CD4-positive, alpha-beta T cell treated with Interleukin-2 at 100 ng/mL for 4 hours (primary cell): ENCODE data around the gene TMEM52B.
A peak's percentile ranks its signal among the peaks of the same experiment; 100 is the strongest.

Experiments
- DNase-seq: peaks from one replicate; pipeline ENCODE4 v3.0.0-alpha.2; 2020; ENCODE audit warnings: low spot score

Gene TMEM52B

DNA sequence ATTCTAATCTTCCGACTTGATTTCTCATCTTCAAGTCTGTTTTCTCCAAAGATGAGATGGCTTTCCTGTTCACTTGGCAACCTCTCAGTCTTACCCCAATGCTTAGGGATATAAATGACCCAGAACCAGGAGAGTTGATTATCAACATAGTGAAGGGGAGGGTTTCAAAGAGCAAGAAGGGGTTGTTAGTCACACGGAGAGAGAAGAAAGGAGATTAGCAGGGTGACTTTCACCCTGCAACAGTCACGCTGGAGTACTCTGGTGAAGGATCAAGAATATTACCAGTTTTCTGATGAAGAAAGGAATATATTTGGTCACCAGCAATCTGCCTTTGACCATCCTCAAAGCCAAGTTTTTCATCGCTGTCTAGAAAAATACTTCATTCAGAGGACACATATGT is at the start of gene TMEM52B:
TSS of gene TMEM52B (plus strand) at position 212 of the 400 bp plus-strand sequence. CDS start 543 bp downstream, outside the sequence.
- no peak for DNase-seq

- peak; percentile 18 for DNase-seq
Observed at GRCh38 chr12:10130042-10130441, 48.8 kb upstream of the TMEM52B start, which contains the start of gene CLEC7A. CLEC7A (minus strand) TSS chr12:10130199; CDS start chr12:10130082, 117 bp downstream.

DNA sequence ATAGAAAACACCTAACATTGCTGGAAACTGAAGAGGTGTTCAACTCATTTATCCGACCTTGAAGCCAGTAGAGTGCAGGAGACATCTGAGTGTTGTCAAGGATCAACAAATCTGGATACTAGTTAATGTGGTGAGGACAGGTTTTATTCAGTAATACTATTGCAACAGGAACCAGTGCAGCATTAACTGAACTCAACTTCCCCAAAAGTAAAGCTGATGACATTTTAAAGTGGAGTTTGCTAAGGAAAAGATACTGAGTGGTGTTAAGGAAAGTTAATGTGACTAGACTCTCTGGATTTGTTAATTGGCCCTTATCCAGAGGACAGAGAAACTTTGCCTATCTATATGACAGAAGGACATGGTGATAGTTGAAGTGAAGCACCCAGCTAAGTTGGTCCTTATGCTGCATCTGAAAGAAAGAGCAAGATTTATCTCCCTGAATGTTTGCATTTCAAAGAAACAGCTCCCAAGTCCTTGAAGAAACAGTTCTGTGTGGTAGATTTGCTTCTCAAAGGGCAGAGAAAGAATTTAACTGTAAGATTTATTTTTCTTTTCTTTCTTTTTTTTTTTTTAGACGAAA is 47.6 kb upstream of the TMEM52B start:
- DNase-seq: no peak

DNA sequence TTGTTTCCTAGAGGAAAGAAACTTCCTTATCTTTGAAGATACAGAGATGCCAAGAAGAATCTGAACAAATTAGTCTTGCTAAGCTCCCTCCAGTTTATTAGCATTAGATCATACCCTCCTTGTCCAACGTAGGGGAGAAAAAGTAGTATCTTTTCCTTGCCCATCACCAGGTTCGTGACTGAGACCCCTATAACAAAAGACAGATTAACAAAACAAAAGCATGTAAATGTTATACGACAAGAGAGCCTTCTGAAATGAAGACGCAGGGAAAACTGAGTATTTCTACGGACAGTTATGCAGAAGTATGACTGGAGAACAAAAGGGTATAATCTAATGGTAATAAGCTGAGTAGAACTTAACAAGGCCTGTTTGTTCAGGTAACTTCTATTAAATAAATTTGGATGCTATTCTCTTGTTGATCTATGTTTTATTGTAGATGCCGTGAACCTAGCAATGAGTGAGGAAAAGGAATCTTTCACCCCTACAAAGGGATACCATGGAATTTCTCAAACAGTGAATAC is 45.9 kb upstream of the TMEM52B start:
- DNase-seq: no peak

DNA sequence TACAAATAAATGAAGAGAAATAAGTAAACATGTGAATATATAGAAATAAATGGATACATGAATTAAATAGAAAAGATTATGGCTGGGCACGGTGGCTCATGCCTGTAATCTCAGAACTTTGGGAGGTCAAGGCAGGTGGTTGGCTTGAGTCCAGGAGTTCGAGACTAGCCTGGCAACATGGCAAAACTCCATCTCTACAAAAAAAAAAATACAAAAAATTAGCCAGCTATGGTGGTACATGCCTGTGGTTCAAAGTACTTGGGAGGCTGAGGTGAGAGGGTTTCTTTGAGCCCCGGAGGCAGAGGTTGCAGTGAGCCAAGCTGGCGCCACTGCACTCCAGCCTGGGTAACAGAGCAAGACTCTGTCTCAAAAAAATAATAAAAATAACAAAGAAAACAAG is 43.7 kb upstream of the TMEM52B start:
- DNase-seq: no peak

DNA sequence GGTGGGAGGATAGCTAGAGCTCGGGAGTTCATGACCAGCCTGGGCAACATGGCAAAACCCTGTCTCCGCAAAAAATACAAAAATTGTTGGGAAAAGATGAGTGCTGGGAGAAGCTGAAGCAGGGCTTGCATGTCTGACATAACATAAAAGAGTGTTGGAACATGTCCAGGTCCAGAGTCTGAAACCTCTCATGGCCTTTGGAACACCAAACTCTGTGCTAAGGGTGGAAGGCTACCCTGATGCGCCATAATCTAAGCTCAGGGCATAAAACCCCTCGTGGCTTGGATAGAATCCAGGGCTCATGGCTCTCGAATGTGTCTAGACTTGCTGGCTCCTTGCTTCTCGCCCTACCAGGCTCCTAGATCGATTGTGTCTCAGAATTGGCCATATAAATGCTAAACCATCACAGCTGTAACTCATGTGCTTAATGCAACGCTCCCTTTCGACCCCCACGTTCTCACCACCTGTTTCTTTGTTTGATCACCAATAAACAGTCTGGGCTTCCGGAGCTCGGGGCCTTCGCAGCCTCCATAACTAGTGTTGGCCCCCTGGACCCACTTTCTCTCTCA is 42.1 kb upstream of the TMEM52B start:
- DNase-seq: no peak

GRCh38 chr12:10140001-10140400 is 38.8 kb upstream of the TMEM52B start:
- peak; percentile 51 for DNase-seq

- DNase-seq: no peak
Observed at GRCh38 chr12:10142976-10143589, 35.7 kb upstream of the TMEM52B start.

GRCh38 chr12:10147714-10148403 is 31.0 kb upstream of the TMEM52B start:
- no peak for DNase-seq

DNA sequence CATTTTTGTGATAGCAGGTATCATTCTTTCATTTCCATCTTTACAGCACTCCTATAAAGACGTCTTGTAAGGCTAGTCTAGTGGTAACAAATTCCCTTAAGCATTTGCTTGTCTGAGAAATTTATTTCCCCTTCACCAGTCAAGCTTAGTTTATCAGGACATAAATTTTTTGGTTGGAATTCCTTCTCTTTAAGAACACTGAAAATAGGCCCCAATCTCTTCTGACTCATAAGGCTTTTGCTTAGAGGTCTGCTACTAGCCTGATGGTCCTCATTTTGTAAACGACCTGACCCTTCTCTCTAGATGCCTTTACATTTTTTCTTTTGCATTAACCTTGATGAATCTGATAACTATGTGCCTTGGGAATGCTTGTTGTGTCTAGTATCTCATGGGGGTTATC is 27.2 kb upstream of the TMEM52B start:
- DNase-seq: no peak

- peak; percentile 72 for DNase-seq
Observed at GRCh38 chr12:10153271-10154144, 25.3 kb upstream of the TMEM52B start.

DNA sequence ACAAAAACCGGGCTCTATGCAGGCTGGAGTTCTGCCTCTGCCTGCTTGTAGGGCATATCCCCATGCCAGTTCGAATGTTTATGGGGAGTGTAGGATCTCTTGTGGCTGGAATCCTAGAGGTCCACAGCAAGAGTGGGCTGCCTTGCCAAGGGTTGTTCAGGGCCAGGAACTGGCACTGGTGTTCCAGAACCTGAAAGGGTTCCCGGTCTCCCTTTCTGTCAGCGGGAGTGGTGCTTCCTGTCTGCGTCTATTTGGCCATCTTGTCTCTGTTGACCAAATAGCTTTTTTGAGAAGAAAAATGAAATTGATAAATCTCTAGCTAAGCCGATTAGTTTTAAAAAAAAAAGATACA is 24.7 kb upstream of the TMEM52B start:
- DNase-seq: no peak

- no peak for DNase-seq
Observed at GRCh38 chr12:10155966-10156365, 22.9 kb upstream of the TMEM52B start.

DNA sequence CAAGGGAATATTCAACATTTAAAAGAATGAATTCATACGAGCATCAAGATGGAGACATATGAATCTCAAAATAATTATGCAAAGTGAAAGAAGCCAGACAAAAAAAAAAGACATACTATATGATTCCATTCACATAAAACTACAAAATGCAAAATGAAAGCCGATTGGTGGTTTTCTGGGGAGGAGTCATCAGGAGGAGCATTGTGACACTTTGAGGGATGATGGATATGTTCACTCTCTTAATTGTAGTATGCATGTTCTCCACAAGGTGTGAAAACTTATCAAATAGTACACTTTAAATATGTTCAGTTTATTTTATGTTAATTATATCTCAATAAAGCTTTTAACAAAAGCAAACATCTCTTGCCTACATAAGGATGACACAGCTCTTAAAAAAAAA is 20.4 kb upstream of the TMEM52B start:
- no peak for DNase-seq

- no peak for DNase-seq
Observed at GRCh38 chr12:10159280-10159679, 19.6 kb upstream of the TMEM52B start.

DNA sequence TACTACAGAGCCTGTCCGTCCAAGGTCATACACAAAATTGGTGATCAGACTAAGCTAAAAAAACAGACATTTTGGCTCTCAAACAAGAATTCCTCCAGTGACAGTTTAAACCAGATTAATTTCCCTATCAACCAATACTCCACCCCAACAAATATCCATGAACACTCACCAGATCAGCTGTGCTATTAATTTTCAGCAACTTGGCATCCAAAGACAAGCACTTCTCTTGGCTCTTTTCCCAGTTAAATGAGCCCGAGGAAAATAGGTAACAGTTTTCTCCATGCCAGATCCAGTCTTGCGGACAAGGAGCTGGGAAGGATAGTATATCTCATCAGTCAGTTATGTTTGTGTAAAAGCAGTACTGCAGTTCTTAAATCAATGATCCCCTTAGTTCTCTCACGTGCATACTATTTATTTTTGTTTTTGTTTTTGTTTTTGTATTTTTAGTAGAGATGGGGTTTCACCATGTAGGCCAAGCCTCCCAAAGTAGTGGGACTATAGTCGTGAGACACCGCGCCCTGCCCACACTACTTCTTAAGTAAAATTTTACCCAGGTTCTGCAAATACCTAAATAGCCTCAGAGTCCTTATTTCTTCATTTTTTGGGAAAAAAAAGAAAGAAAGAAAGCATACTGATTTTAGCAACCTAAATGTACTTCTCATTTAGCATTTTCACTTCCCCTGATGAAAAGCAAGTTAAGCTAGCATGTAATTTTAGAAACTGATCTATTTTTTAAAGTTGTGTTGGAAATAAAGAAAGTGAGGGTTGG is 18.0 kb upstream of the TMEM52B start:
- DNase-seq: no peak

DNA sequence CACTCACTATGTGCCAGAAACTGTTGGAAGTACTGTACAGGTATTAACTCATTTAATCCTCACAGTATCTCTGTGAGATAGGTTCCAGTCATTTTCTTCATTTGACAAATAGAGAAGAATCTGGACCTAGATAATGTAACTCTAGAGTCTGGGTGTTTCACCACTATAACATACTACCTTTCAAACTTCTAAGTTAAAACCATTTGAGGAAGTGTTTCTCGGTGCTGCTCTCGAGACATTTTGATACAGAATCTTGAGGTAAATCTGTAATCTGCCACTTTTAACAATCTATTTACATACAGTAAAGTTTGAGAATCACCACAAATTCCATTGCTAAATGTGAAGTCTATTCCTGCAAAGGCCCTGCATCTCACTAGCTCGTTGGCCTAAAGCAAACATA is 15.7 kb upstream of the TMEM52B start:
- DNase-seq: no peak

DNA sequence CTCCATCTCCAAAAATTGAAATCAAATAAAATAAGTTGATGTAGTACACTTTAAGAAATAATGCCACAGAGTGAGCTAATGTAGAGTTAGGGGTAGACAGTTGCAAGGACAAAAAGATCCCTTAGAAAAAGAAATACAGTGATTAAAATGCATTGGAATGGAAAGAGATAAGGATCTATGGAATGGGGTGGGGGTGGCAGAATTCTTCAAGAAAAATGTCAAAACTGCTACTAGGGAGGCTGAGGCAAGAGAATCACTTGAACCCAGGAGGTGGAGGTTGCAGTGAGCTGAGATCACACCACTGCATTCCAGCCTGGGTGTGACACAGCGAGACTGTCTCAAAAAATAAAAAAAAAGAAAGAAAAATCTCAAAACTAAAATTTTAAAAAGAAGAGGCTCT is 13.4 kb upstream of the TMEM52B start:
- no peak for DNase-seq

DNA sequence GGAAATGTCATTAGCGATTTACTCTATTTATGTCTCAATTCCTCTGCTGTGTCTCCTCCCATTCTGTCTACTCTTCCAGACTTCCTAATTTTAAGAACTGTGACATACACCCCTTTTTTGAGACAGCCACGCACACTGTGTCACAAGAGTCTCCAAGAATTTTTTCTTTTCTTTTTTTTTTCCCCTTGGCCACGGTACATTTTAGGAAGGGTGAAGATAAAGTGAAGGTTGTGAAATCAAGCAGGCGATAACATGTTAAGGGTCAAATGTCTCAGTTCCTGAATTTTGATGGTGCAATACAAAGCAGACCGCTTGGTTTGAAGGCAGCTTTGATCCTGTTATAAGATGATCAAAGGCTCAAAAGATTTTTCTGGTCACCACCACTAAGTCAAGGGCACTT is 11.2 kb upstream of the TMEM52B start:
- DNase-seq: no peak

DNA sequence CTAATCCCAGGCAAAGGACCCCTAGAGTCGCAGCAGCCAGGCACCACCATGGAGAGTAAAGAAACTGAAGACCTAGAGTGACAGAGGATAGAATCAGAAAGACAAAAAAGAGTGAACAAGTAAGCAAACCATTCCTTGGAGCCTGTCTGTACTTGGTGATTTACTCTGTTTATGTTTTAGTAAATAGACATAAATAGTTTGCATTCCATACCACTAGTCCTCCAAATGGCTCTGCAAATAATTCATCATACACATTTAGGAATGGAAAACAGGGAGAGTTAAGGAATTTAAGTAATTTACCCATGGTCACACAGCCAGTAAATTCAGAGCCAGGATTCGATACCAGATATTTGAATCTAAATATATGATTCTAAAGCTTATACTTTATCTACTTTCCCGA is 9.7 kb upstream of the TMEM52B start:
- DNase-seq: no peak

GRCh38 chr12:10170216-10170615 is 8.6 kb upstream of the TMEM52B start:
- DNase-seq: no peak
